HCT116 (cell line): Measurements from ENCODE around the gene GATM. TPM values are rescaled to one million over a fixed set of nuclear protein-coding genes. Genes with fewer than 3 reads are reported as not detected.

Source experiments
- ATAC-seq: fragments of 200-7000 bp; cut with Tn5 transposase; 2 replicates; pipeline ENCODE4 v1.9.1; 2020; ENCODE audit warnings: mild to moderate bottlenecking, moderate library complexity
- BruUV-seq: library from RNA; stranded (reverse); fragments of 400-500 nt; replicated peaks from 2 replicates; lab custom pipeline; 2021; lab: Mats Ljungman, UMichigan
- CTCF ChIA-PET: fragments of 300-600 bp; sonication (Branson Sonifier 250); formaldehyde crosslinking; loops from one replicate; lab custom pipeline; 2021; ENCODE audit warnings: antibody characterized with exemption; lab: Charles Lee
- POLR2A ChIA-PET: fragments of 300-600, 350-600 bp; sonication (Branson Sonifier 250); formaldehyde crosslinking; loops from one replicate; lab custom pipeline; 2021; ENCODE audit warnings: antibody characterized with exemption; lab: Charles Lee
- RAD21 ChIA-PET, 2 experiments: fragments of 300-600 bp; sonication (Branson Sonifier 250); formaldehyde crosslinking; loops; one replicate each; lab custom pipeline; 2023; ENCODE audit warnings: low total read pairs in 2 of 2; ENCODE audit not compliant: uncharacterized antibody in 2 of 2, unreplicated experiment in 2 of 2, low non-redundant PET in 1 of 2; lab: Charles Lee
- DNase-seq: peaks from one replicate; pipeline ENCODE4 v3.0.0-alpha.2; 2010; ENCODE audit warnings: low read depth, low spot score
- H2AFZ ChIP-seq: fragments of 200-600 bp; shearing (Covaris generic), sonication (generic); 2 replicates; pipeline ENCODE4 v1.6.1; 2017; ENCODE audit warnings: low read depth, mixed run types, mixed read lengths, antibody characterized with exemption, low read length; ENCODE audit not compliant: poor library complexity, severe bottlenecking
- H3K27ac ChIP-seq: 2 replicates; pipeline ENCODE4 v1.5.1; 2012; ENCODE audit warnings: low read depth, low read length
- H3K27me3 ChIP-seq: fragments of 200-600 bp; sonication (generic); 2 replicates; pipeline ENCODE4 v1.6.1; 2016; ENCODE audit warnings: mixed run types, low read length, mixed read lengths; ENCODE audit not compliant: insufficient read depth
- H3K36me3 ChIP-seq, 2 experiments: fragments of 200-500 bp in 1 of 2; fragments of 200-600 bp in 1 of 2; sonication (Bioruptor generic) in 1 of 2; sonication (generic) in 1 of 2; 2 replicates each; pipeline versions ENCODE4 v1.5.1 to v1.6.1; 2014 to 2016; ENCODE audit warnings: low read length in 2 of 2, inconsistent platforms in 1 of 2, mixed read lengths in 1 of 2, mixed run types in 1 of 2; ENCODE audit not compliant: insufficient read depth in 2 of 2, control insufficient read depth in 1 of 2
- H3K4me1 ChIP-seq, 2 experiments: fragments of 200-600 bp in 1 of 2; sonication (generic) in 1 of 2; 2 replicates each; pipeline versions ENCODE4 v1.5.1 to v1.6.1; 2012 to 2017; ENCODE audit warnings: low read length in 2 of 2, inconsistent platforms in 1 of 2, mild to moderate bottlenecking in 1 of 2, mixed read lengths in 1 of 2, mixed run types in 1 of 2, moderate library complexity in 1 of 2; ENCODE audit not compliant: insufficient read depth in 2 of 2, control insufficient read depth in 1 of 2
- H3K4me2 ChIP-seq: fragments of 200-600 bp; sonication (generic); 2 replicates; pipeline ENCODE4 v1.6.1; 2017; ENCODE audit warnings: mixed run types, low read length, mixed read lengths
- H3K4me3 ChIP-seq, 2 experiments: fragments of 200-600 bp in 1 of 2; sonication (generic) in 1 of 2; replicated peaks in 1 of 2; 2 replicates each; pipeline ENCODE4 v1.5.1; 2011 to 2016; ENCODE audit warnings: low read length in 2 of 2, control low read depth in 1 of 2, low read depth in 1 of 2, mild to moderate bottlenecking in 1 of 2, mixed read lengths in 1 of 2, mixed run types in 1 of 2
- H3K79me2 ChIP-seq: fragments of 200-600 bp; sonication (generic); 2 replicates; pipeline ENCODE4 v1.6.1; 2017; ENCODE audit warnings: mild to moderate bottlenecking, mixed run types, low read length, moderate library complexity, mixed read lengths; ENCODE audit not compliant: insufficient read depth
- H3K9ac ChIP-seq: fragments of 200-600 bp; sonication (generic); 2 replicates; pipeline ENCODE4 v1.6.1; 2016; ENCODE audit warnings: low read length, mixed read lengths
- H3K9me2 ChIP-seq: fragments of 200-600 bp; sonication (generic), shearing (Covaris generic); 2 replicates; pipeline ENCODE4 v1.6.1; 2017; ENCODE audit warnings: mixed run types, mild to moderate bottlenecking, moderate library complexity; ENCODE audit not compliant: insufficient read depth
- H3K9me3 ChIP-seq, 2 experiments: fragments of 200-500 bp in 1 of 2; fragments of 200-600 bp in 1 of 2; sonication (Bioruptor generic) in 1 of 2; sonication (generic) in 1 of 2; 2 replicates each; pipeline ENCODE4 v1.6.1; 2014 to 2017; ENCODE audit warnings: low read length in 2 of 2, mixed read lengths in 2 of 2, inconsistent platforms in 1 of 2, low read depth in 1 of 2, mild to moderate bottlenecking in 1 of 2, mixed run types in 1 of 2, moderate library complexity in 1 of 2; ENCODE audit not compliant: control insufficient read depth in 1 of 2, insufficient read depth in 1 of 2
- H4K20me1 ChIP-seq: fragments of 200-600 bp; sonication (generic), shearing (Covaris generic); 2 replicates; pipeline ENCODE4 v1.6.1; 2017; ENCODE audit warnings: mixed run types, mild to moderate bottlenecking, moderate library complexity; ENCODE audit not compliant: insufficient read depth
- CBX3 ChIP-seq: IDR thresholded peaks from 2 replicates; pipeline ENCODE4 v1.6.1; 2012; ENCODE audit warnings: low read depth
- EGR1 ChIP-seq: IDR thresholded peaks from 2 replicates; pipeline ENCODE4 v1.6.1; 2012; ENCODE audit warnings: low read depth
- ELF1 ChIP-seq: IDR thresholded peaks from 2 replicates; pipeline ENCODE4 v1.6.1; 2012; ENCODE audit warnings: low read depth, borderline replicate concordance
- EZH2 ChIP-seq: fragments of 200-600 bp; sonication (generic); IDR thresholded peaks from 2 replicates; pipeline ENCODE4 v1.6.1; 2017; ENCODE audit warnings: antibody characterized with exemption, mixed run types
- EZH2phosphoT487 ChIP-seq: fragments of 200-600 bp; IDR thresholded peaks from 2 replicates; pipeline ENCODE4 v1.6.1; 2018; ENCODE audit warnings: antibody characterized with exemption, borderline replicate concordance
- JUND ChIP-seq: IDR thresholded peaks from 2 replicates; pipeline ENCODE4 v1.6.1; 2012
- POLR2AphosphoS5 ChIP-seq: IDR thresholded peaks from 2 replicates; pipeline ENCODE4 v1.6.1; 2011; ENCODE audit warnings: mild to moderate bottlenecking, low read depth, low read length, moderate library complexity
- RAD21 ChIP-seq: IDR thresholded peaks from 2 replicates; pipeline ENCODE4 v1.6.1; 2012; ENCODE audit warnings: low read depth, mild to moderate bottlenecking
- SRF ChIP-seq: IDR thresholded peaks from 2 replicates; pipeline ENCODE4 v1.6.1; 2012; ENCODE audit warnings: low read depth
- TCF7L2 ChIP-seq: IDR thresholded peaks from 2 replicates; pipeline ENCODE4 v1.7.0; 2011; ENCODE audit warnings: borderline replicate concordance, inconsistent platforms; ENCODE audit not compliant: insufficient read depth, insufficient read length; ENCODE audit errors: extremely low read depth
- YY1 ChIP-seq: IDR thresholded peaks from 2 replicates; pipeline ENCODE4 v1.6.1; 2011; ENCODE audit warnings: low read length, low read depth, moderate library complexity, mild to moderate bottlenecking; ENCODE audit not compliant: insufficient replicate concordance; ENCODE audit errors: extremely low read depth
- ZFX ChIP-seq: fragments of 450-650 bp; IDR thresholded peaks from 2 replicates; pipeline ENCODE4 v1.6.1; 2017
- intact Hi-C: fragments of 100-400 bp; cut with micrococcal nuclease; formaldehyde crosslinking; loops from 2 replicates; pipeline ENCODE4 v1.10.0; 2022
- total RNA-seq: library from RNA; stranded (reverse); gene quantifications from one replicate; pipeline ENCODE4 v1.2.1, GENCODE V29; 2021; ENCODE audit not compliant: unreplicated experiment
- TF ChIP-seq, protein P1 (sequence below): IDR thresholded peaks from 2 replicates; pipeline ENCODE4 v1.6.1; 2011; ENCODE audit warnings: mild to moderate bottlenecking, low read length, moderate library complexity; ENCODE audit not compliant: insufficient replicate concordance; ENCODE audit errors: extremely low read depth
- TF ChIP-seq, protein P2 (sequence below): IDR thresholded peaks from 2 replicates; pipeline ENCODE4 v1.6.1; 2012

The GATM gene
- total RNA-seq, 1 experiment from 2014 or later, result 3.1 TPM

DNA sequence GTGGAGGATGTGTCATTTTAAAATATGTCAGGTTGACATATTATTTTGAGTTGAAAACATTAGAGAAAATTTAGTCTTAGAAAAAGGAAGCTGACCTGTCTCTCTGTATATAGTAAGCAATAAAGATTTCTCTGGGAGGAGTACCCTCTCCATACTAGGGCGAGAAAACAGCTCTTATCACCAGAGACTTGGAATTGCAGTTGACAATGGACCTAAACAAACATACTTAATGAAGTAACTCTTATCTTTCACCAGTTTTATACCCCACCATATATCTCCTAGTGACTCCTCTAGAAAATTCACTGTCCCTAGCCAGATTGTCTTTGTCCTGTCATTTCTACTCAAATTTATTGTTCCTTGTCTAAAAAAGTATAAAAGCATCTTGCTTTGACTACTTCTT is 7.2 kb upstream of the GATM start:
- Histone ChIP-seq H3K4me2 (no peak overlapping the region), H3K27me3 (no peaks in the 10 kb centered on the region), H3K9me3 (no peaks in the 10 kb centered on the region), H3K4me1 (no peaks in the 10 kb centered on the region), H3K9ac (no peak overlapping the region), H4K20me1 (no peaks in the 10 kb centered on the region), H3K9me2 (no peaks in the 10 kb centered on the region), H3K79me2 (no peaks in the 10 kb centered on the region), H2AFZ (no peak overlapping the region), H3K36me3 (no peaks in the 10 kb centered on the region), H3K4me3 (no peak overlapping the region), H3K27ac (no peak overlapping the region)
- POLR2A ChIA-PET, result no interaction called here
- BruUV-seq, result no TSS peak
- DNase-seq, result no peak
- RAD21 ChIA-PET, result no interaction called here
- CTCF ChIA-PET, result interaction anchor here (1.0 kb wide), 1 partner anchor 72 kb away, joined by 3 read pairs; no protein-coding TSS in a partner anchor
- TF ChIP-seq EGR1 (no peak), CBX3 (no peak), ELF1 (no peak), RAD21 (no peak), SRF (no peak), POLR2AphosphoS5 (no peak), JUND (no peak), YY1 (no peak), TCF7L2 (no peak), EZH2 (no peak), EZH2phosphoT487 (no peak), ZFX (no peak)
- TF ChIP-seq, protein P1, sequence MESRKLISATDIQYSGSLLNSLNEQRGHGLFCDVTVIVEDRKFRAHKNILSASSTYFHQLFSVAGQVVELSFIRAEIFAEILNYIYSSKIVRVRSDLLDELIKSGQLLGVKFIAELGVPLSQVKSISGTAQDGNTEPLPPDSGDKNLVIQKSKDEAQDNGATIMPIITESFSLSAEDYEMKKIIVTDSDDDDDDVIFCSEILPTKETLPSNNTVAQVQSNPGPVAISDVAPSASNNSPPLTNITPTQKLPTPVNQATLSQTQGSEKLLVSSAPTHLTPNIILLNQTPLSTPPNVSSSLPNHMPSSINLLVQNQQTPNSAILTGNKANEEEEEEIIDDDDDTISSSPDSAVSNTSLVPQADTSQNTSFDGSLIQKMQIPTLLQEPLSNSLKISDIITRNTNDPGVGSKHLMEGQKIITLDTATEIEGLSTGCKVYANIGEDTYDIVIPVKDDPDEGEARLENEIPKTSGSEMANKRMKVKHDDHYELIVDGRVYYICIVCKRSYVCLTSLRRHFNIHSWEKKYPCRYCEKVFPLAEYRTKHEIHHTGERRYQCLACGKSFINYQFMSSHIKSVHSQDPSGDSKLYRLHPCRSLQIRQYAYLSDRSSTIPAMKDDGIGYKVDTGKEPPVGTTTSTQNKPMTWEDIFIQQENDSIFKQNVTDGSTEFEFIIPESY, result no peak
- TF ChIP-seq, protein P2, sequence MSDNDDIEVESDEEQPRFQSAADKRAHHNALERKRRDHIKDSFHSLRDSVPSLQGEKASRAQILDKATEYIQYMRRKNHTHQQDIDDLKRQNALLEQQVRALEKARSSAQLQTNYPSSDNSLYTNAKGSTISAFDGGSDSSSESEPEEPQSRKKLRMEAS, result no peak
- no peak for ATAC-seq
- intact Hi-C loops, result no loop called here
